ENCODE data around the gene PPP4R2. TPM values are rescaled to one million over a fixed set of nuclear protein-coding genes. Genes with fewer than 3 reads are reported as not detected.

The PPP4R2 gene
- total and polyA plus RNA-seq, 10 of the 15 experiments (the other 5 are each of a cell fraction or from before 2014, with no cell fraction given): 16.7 to 83.4 (median 38.9) TPM

DNA sequence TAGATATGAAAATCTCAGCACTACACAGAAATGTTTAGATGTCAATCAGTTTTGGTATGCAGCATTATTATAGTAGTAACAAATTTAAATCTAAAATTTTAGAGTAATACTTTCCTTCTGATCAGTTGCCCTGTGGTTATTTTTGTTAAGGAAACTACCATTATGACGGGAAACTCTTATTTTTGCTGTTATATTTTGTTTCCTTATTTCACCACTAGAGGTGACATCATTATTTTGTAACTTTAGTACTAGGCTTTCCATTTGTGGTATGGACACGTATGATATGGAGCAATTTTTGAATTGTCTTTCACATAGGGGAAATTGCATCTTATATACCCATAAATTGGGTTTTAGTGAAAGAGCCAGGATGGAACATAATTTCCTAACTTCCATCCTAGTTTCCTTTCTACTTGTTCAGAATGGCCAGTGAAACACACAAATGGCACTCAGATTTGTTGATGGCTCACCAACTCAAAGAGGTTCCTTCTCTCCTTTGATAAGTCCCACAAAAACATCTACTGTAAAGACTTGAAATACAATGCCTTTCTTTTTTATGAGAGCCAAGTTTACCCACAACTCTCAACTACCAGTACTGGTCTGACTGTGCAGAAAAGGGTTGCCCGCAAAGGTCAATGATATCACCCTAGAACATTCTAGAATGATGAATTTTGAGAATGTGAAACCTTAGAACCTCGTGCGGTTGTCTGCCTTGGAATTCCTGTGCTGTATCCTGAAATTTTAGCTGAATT lies 19.4 kb upstream of the PPP4R2 start (continued):
- TF ChIP-seq, protein P1, sequence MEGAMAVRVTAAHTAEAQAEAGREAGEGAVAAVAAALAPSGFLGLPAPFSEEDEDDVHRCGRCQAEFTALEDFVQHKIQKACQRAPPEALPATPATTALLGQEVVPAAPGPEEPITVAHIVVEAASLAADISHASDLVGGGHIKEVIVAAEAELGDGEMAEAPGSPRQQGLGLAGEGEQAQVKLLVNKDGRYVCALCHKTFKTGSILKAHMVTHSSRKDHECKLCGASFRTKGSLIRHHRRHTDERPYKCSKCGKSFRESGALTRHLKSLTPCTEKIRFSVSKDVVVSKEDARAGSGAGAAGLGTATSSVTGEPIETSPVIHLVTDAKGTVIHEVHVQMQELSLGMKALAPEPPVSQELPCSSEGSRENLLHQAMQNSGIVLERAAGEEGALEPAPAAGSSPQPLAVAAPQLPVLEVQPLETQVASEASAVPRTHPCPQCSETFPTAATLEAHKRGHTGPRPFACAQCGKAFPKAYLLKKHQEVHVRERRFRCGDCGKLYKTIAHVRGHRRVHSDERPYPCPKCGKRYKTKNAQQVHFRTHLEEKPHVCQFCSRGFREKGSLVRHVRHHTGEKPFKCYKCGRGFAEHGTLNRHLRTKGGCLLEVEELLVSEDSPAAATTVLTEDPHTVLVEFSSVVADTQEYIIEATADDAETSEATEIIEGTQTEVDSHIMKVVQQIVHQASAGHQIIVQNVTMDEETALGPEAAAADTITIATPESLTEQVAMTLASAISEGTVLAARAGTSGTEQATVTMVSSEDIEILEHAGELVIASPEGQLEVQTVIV (IDR thresholded peaks at IDR 0.05; ENCODE audit: borderline replicate concordance, partially characterized antibody): no peak
- no peak for TF ChIP-seq RCOR1 (conservative IDR thresholded peaks at IDR 0.05; ENCODE audit: low read depth, low read length)
- no peak for TF ChIP-seq SMC3 (IDR thresholded peaks at IDR 0.05; ENCODE audit: borderline replicate concordance, low read length)
- TF ChIP-seq NRF1 (conservative IDR thresholded peaks at IDR 0.05; ENCODE audit: low read depth, low read length): no peak
- TF ChIP-seq FOXM1 (IDR thresholded peaks at IDR 0.05; ENCODE audit: low read depth, low read length): peak; percentile 89
- peak; percentile 83 for TF ChIP-seq IRF4 (IDR thresholded peaks at IDR 0.05; ENCODE audit: low read depth, low read length)
- TF ChIP-seq, protein P2, sequence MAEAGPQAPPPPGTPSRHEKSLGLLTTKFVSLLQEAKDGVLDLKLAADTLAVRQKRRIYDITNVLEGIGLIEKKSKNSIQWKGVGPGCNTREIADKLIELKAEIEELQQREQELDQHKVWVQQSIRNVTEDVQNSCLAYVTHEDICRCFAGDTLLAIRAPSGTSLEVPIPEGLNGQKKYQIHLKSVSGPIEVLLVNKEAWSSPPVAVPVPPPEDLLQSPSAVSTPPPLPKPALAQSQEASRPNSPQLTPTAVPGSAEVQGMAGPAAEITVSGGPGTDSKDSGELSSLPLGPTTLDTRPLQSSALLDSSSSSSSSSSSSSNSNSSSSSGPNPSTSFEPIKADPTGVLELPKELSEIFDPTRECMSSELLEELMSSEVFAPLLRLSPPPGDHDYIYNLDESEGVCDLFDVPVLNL (IDR thresholded peaks at IDR 0.05; ENCODE audit: low read depth, low read length): no peak
- no peak for TF ChIP-seq CHD4 (IDR thresholded peaks at IDR 0.05)
- no peak for TF ChIP-seq ZNF384 (IDR thresholded peaks at IDR 0.05; ENCODE audit: borderline replicate concordance, low read depth, low read length)
- TF ChIP-seq CREM (IDR thresholded peaks at IDR 0.05; ENCODE audit: low read depth): peak; percentile 74
- peak; percentile 87 for TF ChIP-seq JUNB (IDR thresholded peaks at IDR 0.05)
- TF ChIP-seq BHLHE40 (IDR thresholded peaks at IDR 0.05; ENCODE audit: borderline replicate concordance in 1 of 2, low read depth in 2 of 2, low read length in 1 of 2): peak; percentile 61 to 66; a peak in 3 of 4 replicates
- TF ChIP-seq ZNF207 (IDR thresholded peaks at IDR 0.05; ENCODE audit: borderline replicate concordance): no peak
- no peak for TF ChIP-seq CBX5 (IDR thresholded peaks at IDR 0.05; ENCODE audit: low read depth)
- peak; percentile 69 for TF ChIP-seq JUND (IDR thresholded peaks at IDR 0.05; ENCODE audit: low read depth, low read length)
- no peak for TF ChIP-seq HDAC2 (IDR thresholded peaks at IDR 0.05)
- 0 out of 2 replicates have a peak, but pooled peaks have one; percentile 43 for TF ChIP-seq MEF2A (IDR thresholded peaks at IDR 0.05; ENCODE audit: insufficient read depth, low read depth, low read length)
- TF ChIP-seq TBL1XR1 (IDR thresholded peaks at IDR 0.05; ENCODE audit: low read depth, low read length): no peak
- TF ChIP-seq POLR2AphosphoS5 (IDR thresholded peaks at IDR 0.05; ENCODE audit: low read length): no peak
- TF ChIP-seq, protein P3, sequence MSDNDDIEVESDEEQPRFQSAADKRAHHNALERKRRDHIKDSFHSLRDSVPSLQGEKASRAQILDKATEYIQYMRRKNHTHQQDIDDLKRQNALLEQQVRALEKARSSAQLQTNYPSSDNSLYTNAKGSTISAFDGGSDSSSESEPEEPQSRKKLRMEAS (IDR thresholded peaks at IDR 0.05; ENCODE audit: low read depth, low read length): no peak
- peak; percentile 48; the same call in 1 of the 2 replicates for TF ChIP-seq PML (IDR thresholded peaks at IDR 0.05; ENCODE audit: low read length)
- TF ChIP-seq, protein P4, sequence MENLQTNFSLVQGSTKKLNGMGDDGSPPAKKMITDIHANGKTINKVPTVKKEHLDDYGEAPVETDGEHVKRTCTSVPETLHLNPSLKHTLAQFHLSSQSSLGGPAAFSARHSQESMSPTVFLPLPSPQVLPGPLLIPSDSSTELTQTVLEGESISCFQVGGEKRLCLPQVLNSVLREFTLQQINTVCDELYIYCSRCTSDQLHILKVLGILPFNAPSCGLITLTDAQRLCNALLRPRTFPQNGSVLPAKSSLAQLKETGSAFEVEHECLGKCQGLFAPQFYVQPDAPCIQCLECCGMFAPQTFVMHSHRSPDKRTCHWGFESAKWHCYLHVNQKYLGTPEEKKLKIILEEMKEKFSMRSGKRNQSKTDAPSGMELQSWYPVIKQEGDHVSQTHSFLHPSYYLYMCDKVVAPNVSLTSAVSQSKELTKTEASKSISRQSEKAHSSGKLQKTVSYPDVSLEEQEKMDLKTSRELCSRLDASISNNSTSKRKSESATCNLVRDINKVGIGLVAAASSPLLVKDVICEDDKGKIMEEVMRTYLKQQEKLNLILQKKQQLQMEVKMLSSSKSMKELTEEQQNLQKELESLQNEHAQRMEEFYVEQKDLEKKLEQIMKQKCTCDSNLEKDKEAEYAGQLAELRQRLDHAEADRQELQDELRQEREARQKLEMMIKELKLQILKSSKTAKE (IDR thresholded peaks at IDR 0.05; ENCODE audit: low read depth, poor library complexity, severe bottlenecking): peak; percentile 69
- TF ChIP-seq CREB1 (IDR thresholded peaks at IDR 0.05; ENCODE audit: low read depth): peak; percentile 52; the same call in 1 of the 2 replicates
- TF ChIP-seq MTA3 (IDR thresholded peaks at IDR 0.05; ENCODE audit: borderline replicate concordance, low read length): 0 out of 2 replicates have a peak, but pooled peaks have one; percentile 64
- no peak for TF ChIP-seq KDM1A (IDR thresholded peaks at IDR 0.05; ENCODE audit: borderline replicate concordance)
- TF ChIP-seq IKZF2 (IDR thresholded peaks at IDR 0.05): peak; percentile 90 to 94
